Liver (tissue), 9 donors: ENCODE measurements around the gene ANKRA2. TPM values are rescaled to one million over a fixed set of nuclear protein-coding genes. Genes with fewer than 3 reads are reported as not detected.

Source experiments
- DNase-seq: peaks from one replicate; pipeline ENCODE4 v3.0.0-alpha.2; 2017; ENCODE audit warnings: low spot score
- H3K27ac ChIP-seq, 2 donors: one replicate each; pipeline ENCODE4 v1.7.0; 2013; ENCODE audit warnings: inconsistent platforms in 2 of 2, low read length in 2 of 2, control low read depth in 1 of 2, low read depth in 1 of 2, mild to moderate bottlenecking in 1 of 2
- H3K27me3 ChIP-seq, 4 donors: one replicate each; pipeline versions ENCODE4 v1.6.1 to v1.7.0; 2013; ENCODE audit warnings: low read length in 3 of 4, inconsistent platforms in 1 of 4, mild to moderate bottlenecking in 1 of 4, moderate library complexity in 1 of 4; ENCODE audit not compliant: control insufficient read depth in 4 of 4, insufficient read depth in 4 of 4
- H3K36me3 ChIP-seq, 4 donors: one replicate each; pipeline versions ENCODE4 v1.6.1 to v1.7.0; 2013; ENCODE audit warnings: low read length in 3 of 4, mild to moderate bottlenecking in 3 of 4, low read depth in 1 of 4, moderate library complexity in 1 of 4; ENCODE audit not compliant: control insufficient read depth in 4 of 4, insufficient read depth in 3 of 4
- H3K4me1 ChIP-seq, 4 donors: one replicate each; pipeline versions ENCODE4 v1.6.1 to v1.7.0; 2013; ENCODE audit warnings: low read length in 3 of 4, mild to moderate bottlenecking in 3 of 4, moderate library complexity in 1 of 4; ENCODE audit not compliant: control insufficient read depth in 4 of 4, insufficient read depth in 4 of 4
- H3K4me3 ChIP-seq, 3 donors: one replicate each; pipeline versions ENCODE4 v1.6.1 to v1.7.0; 2013; ENCODE audit warnings: low read length in 3 of 3, control low read depth in 1 of 3, low read depth in 1 of 3, mild to moderate bottlenecking in 1 of 3
- H3K9ac ChIP-seq, 2 donors: one replicate each; pipeline ENCODE4 v1.7.0; 2013; ENCODE audit warnings: low read length in 2 of 2, mild to moderate bottlenecking in 2 of 2, moderate library complexity in 2 of 2, control low read depth in 1 of 2, low read depth in 1 of 2
- H3K9me3 ChIP-seq, 4 donors: one replicate each; pipeline versions ENCODE4 v1.6.1 to v1.7.0; 2013; ENCODE audit warnings: low read length in 3 of 4; ENCODE audit not compliant: control insufficient read depth in 4 of 4
- CTCF ChIP-seq: fragments of 150-350 bp; IDR thresholded peaks from 2 replicates; pipeline ENCODE4 v1.5.1; 2017; ENCODE audit warnings: improper control_type of control experiment, low read depth, low read length; ENCODE audit not compliant: missing input control
- FOXA1 ChIP-seq: IDR thresholded peaks from 2 replicates; pipeline ENCODE4 v1.6.1; 2016; ENCODE audit warnings: antibody characterized with exemption
- FOXA2 ChIP-seq: IDR thresholded peaks from 2 replicates; pipeline ENCODE4 v1.6.1; 2016; ENCODE audit warnings: antibody characterized with exemption
- GABPA ChIP-seq, 2 donors: IDR thresholded peaks in 1 of 2; conservative IDR thresholded peaks in 1 of 2; 2 replicates each; pipeline ENCODE4 v1.6.1; 2016; ENCODE audit warnings: antibody characterized with exemption in 2 of 2, mild to moderate bottlenecking in 1 of 2, moderate library complexity in 1 of 2
- HNF4A ChIP-seq, 2 donors: conservative IDR thresholded peaks; 2 replicates each; pipeline ENCODE4 v1.6.1; 2016; ENCODE audit warnings: antibody characterized with exemption in 2 of 2, mild to moderate bottlenecking in 2 of 2
- HNF4G ChIP-seq: IDR thresholded peaks from 2 replicates; pipeline ENCODE4 v1.6.1; 2016; ENCODE audit warnings: antibody characterized with exemption
- JUND ChIP-seq, 2 donors: IDR thresholded peaks; 2 replicates each; pipeline ENCODE4 v1.6.1; 2016; ENCODE audit warnings: antibody characterized with exemption in 2 of 2
- MAX ChIP-seq: IDR thresholded peaks from 2 replicates; pipeline ENCODE4 v1.6.1; 2016; ENCODE audit warnings: antibody characterized with exemption
- NR2F2 ChIP-seq: IDR thresholded peaks from 2 replicates; pipeline ENCODE4 v1.6.1; 2016; ENCODE audit warnings: antibody characterized with exemption
- RAD21 ChIP-seq, 2 donors: IDR thresholded peaks; 2 replicates each; pipeline ENCODE4 v1.6.1; 2016; ENCODE audit warnings: antibody characterized with exemption in 2 of 2, mild to moderate bottlenecking in 2 of 2
- REST ChIP-seq: IDR thresholded peaks from 2 replicates; pipeline ENCODE4 v1.6.1; 2016; ENCODE audit warnings: antibody characterized with exemption, mild to moderate bottlenecking
- RXRA ChIP-seq, 2 donors: IDR thresholded peaks; 2 replicates each; pipeline ENCODE4 v1.6.1; 2017 to 2018; ENCODE audit warnings: antibody characterized with exemption in 2 of 2, mild to moderate bottlenecking in 1 of 2
- SP1 ChIP-seq: IDR thresholded peaks from 2 replicates; pipeline ENCODE4 v1.6.1; 2018; ENCODE audit warnings: antibody characterized with exemption, mild to moderate bottlenecking
- TAF1 ChIP-seq: conservative IDR thresholded peaks from 2 replicates; pipeline ENCODE4 v1.6.1; 2016; ENCODE audit warnings: antibody characterized with exemption, mild to moderate bottlenecking
- YY1 ChIP-seq: IDR thresholded peaks from 2 replicates; pipeline ENCODE4 v1.6.1; 2016; ENCODE audit warnings: antibody characterized with exemption, mild to moderate bottlenecking
- ZBTB33 ChIP-seq: IDR thresholded peaks from 2 replicates; pipeline ENCODE4 v1.6.1; 2016; ENCODE audit warnings: antibody characterized with exemption
- WGBS: extraction: QIAGEN DNeasy Blood & Tissue Kit; methylation state at CpG from one replicate; pipeline ENCODE4 v1.1.7; 2013; 5-methylcytosine and 5-hydroxymethylcytosine counted together
- polyA plus RNA-seq, 2 donors: library from polyadenylated mRNA; stranded (reverse) in 1 of 2; unstranded in 1 of 2; fragments of 200-250 nt in 1 of 2; fragments of >200 nt in 1 of 2; fragmentation: Nextera tagmentation in 1 of 2; extraction: Ambion mirVana in 1 of 2; gene quantifications; one replicate each; pipeline versions ENCODE4 v1.2.1 to v1.2.3, GENCODE V29; 2013 to 2015
- total RNA-seq, 2 donors: library from RNA; depleted of rRNA; stranded (reverse); fragments of >200 nt; gene quantifications; one replicate each; pipeline ENCODE4 v1.2.3, GENCODE V29; 2014
- donor health status: healthy.
- donor health status: healthy.
- donor health status: healthy.
- donor health status: healthy.
- donor health status: healthy.

Gene ANKRA2
- total and polyA plus RNA-seq, 4 donors: 5.9 to 17.0 (median 14.5) TPM

GRCh38 chr5:73523861-73524260 is 41.6 kb downstream of the ANKRA2 start:
- TF ChIP-seq REST (no peak), RXRA (IDR thresholded peaks at IDR 0.05) (no peak), SP1 (no peak), JUND (IDR thresholded peaks at IDR 0.05) (no peak), FOXA1 (no peak), YY1 (no peak)
- no peak overlapping the region for H3K4me3 ChIP-seq
- H3K9ac ChIP-seq: no peak overlapping the region
- no peaks in the 10 kb centered on the region for H3K4me1 ChIP-seq
- 80% methylated on average over 1 of the region's 1 CpG for WGBS
- no peaks in the 10 kb centered on the region for H3K27me3 ChIP-seq
- H3K36me3 ChIP-seq: no peaks in the 10 kb centered on the region
- DNase-seq: no peak
- H3K27ac ChIP-seq: no peak overlapping the region
- H3K9me3 ChIP-seq: no peaks in the 10 kb centered on the region

GRCh38 chr5:73522989-73523388 is 42.5 kb downstream of the ANKRA2 start:
- H3K9me3 ChIP-seq: no peaks in the 10 kb centered on the region
- no peak overlapping the region for H3K9ac ChIP-seq
- no peaks in the 10 kb centered on the region for H3K27me3 ChIP-seq
- no peaks in the 10 kb centered on the region for H3K36me3 ChIP-seq
- no peak for TF ChIP-seq RXRA (IDR thresholded peaks at IDR 0.05)
- no peak for TF ChIP-seq SP1
- no peak for TF ChIP-seq MAX
- TF ChIP-seq FOXA2: no peak
- no peak for TF ChIP-seq FOXA1
- no peak for TF ChIP-seq ZBTB33
- TF ChIP-seq GABPA (IDR thresholded peaks at IDR 0.05 in 1 of 2, conservative IDR thresholded peaks at IDR 0.05 in 1 of 2): no peak
- TF ChIP-seq HNF4A (conservative IDR thresholded peaks at IDR 0.05): no peak
- TF ChIP-seq JUND (IDR thresholded peaks at IDR 0.05): no peak
- no peak for TF ChIP-seq YY1
- TF ChIP-seq RAD21 (IDR thresholded peaks at IDR 0.05): no peak
- TF ChIP-seq CTCF: no peak
- TF ChIP-seq REST: no peak
- no peak for TF ChIP-seq TAF1
- TF ChIP-seq NR2F2: no peak
- no peak for TF ChIP-seq HNF4G
- no peaks in the 10 kb centered on the region for H3K4me1 ChIP-seq
- no peak for DNase-seq
- H3K4me3 ChIP-seq: no peak overlapping the region
- WGBS: 89% methylated on average over 7 of the region's 7 CpGs
- no peak overlapping the region for H3K27ac ChIP-seq
